Medulla oblongata (tissue), 1 donor: ENCODE measurements around the gene CCNY.

ENCODE experiments used
- DNase-seq: peaks from one replicate; pipeline ENCODE4 v3.0.0-alpha.2; 2015; ENCODE audit errors: extremely low spot score

CCNY gene

DNA sequence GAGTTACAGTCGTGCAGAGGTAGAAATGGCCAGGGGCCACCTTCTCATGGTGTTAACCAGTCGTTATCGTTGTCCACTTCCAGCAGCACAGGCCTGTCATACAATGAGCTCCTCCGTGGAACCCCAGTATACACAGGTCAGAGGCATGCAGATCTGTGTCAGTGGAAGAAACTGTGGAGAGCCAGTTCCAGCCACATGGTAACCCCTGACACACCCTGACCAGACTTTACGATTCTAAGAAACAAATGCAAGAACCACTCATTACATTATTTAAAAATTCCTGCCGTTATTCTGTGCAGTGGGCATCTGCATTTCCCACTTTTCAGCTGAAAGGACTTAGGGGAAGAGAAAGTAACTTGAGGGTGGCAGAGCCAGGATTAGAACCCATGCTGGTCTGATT, 245.3 kb downstream of the CCNY start:
- no peak for DNase-seq

DNA sequence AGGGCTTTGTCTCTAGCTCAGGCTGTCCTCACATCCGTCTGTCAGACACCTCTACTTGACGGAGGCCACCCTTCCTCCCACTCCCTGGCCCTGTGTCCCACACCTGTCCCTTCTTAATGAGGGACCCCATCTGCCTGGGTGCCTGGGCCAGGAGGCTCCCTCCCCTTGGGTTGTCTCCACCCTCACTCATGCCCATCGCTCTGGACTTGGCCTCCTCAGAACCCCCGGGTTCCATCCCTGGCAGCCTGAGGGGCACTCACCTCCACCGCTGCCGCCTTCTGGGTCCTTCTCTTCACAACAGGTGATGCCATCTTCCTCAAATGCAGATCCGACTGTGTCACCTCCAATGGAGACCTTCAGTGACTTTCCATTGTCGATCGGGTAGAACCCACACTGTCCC, 248.6 kb downstream of the CCNY start:
- DNase-seq: no peak

DNA sequence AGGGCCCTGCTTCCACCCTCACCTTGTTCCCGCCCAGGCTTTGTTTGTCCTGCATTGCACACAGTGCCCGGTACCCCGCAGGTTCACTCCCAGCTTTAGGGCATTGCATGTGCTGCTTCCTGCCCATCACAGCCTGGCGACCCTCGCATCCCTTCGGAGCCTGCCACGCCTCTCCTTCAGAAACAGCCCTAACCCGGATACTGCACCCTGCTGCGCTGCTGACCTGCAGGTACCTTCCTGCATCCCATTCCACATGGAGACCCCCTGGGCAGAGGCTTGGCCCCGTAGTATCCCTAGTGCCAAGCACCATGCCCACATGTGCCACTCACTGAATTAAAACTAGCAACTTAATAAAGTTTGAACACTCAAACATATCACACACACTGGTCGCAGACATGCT, 249.0 kb downstream of the CCNY start:
- DNase-seq: no peak

DNA sequence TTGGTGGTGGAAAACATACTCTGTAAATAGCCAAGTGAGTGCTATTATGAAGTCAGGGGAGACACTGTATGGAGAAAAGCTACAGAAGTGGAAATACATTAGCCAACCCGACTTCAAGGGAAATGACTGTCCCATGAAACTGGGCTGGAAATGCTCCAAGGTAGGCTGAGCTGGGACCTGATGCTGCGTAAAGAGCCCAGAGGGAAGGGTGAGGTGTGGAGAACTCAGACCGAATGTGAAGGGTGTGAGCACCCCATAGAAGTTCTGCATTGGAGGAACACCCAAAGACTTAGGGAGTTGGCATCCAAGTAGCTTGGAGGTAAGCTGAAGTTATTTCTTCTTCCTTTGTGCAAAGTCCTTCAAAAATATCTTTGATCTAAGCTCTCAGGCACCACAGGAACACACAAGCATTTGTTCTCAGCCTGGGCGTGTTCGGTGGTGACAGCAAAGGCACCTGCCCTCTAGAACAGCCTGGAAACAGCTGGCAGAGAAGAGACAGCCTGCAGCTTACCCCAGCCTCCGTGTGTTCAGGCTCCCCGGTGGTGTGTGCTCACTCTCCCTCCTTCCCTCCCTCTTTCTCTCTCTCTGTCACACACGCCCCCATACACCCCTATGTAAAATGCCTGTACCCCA, 249.7 kb downstream of the CCNY start:
- no peak for DNase-seq

DNA sequence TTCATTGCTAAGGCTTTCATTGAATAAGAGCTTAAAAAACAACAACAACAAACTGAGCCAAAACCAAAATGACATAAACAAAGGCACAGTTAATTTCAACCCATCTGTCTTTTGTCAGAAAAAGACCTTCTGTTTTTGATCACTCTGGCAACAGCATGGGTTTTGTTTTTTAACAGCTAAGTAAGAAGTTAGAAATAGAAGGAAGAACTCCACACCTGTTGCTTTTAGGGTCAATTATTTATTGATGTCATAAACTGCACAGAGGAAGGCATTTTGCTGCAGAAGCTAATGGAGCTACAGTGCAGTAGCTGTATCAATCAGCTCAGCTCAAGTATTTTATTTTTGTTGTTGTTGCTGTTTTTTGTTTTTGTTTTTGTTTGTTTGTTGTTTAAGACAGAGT, 252.5 kb downstream of the CCNY start:
- no peak for DNase-seq

DNA sequence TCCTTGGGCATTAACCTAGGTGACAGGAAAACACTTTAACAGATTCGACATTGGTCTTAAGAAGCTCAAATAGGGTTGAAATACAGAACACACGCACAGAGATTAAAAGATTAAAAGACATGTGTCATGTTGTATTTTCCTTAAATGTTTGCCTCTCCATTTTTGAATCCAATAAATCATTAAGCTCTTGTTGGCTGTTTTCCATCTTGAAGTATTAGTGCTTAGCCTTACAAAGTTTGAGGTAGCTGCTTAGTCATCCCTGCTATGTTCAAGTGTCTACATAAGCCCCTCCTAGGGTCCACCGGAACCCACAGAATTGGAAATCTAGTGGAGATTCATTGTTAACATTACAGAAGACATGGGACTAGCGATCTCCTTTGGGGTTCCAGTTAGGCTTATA, 256.1 kb downstream of the CCNY start:
- DNase-seq: no peak

DNA sequence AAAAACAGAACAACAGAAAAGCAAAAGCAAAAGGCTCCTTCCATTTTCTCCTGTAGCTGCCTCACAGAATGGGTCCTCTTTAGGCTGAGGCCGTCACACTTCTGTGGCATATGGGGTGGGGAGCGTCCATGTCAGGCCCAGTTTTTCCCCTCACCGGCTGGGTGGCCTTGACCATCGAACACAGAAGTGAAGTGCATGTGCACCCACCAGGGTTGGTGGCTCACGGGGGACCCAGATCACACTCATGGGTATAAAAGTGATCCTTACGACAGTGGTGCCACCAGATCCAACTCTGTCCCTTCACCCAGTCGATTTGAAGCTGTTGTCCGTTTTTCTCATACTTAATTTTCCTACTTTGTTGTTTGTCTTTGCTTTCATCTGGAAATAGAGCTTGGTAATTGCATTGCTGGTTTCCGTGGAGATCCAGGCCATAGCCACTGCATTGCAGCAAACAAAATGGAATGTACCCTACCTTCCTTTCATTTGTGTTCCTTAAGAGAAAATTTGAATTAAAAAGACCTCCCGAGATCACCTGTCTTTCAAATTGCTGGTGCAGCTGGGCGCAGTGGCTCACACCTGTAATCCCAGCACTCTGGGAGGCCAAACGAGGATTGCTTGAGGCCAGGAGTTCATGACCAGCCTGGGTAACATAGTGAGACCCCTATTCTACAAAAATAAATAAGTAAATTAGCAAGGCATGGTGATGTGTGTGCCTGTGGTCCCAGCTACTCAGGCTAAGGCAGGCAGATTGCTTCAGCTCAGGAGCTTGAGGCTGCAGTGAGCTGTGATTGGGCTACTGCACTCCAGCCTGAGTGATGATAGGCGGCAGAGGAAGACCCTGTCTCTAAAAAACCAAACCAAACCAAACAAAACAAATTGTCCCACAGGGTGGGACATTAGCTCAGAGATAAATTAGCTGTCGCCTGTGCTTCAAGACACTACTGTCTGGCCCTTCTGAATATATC, 258.1 kb downstream of the CCNY start:
- no peak for DNase-seq

DNA sequence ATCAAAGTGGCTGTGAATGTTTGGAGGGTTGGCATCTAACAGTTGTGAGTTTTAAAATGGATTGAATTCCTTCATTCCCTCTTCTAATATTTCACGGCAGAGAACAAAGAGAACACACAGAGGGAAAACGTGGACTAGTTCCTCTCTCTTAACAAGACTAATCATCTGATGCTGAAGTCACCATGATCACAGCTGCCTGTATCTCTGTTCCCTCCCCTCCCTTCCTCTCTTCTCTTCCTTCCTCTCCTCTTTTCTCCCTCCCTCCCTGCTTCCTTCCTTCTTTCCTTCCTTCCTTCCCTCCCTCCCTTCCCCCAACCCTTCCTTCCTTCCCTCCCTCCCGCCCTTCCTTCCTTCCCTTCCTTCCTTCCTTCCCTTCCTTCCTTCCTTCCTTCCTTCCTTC, 258.8 kb downstream of the CCNY start:
- peak; percentile 8 for DNase-seq

DNA sequence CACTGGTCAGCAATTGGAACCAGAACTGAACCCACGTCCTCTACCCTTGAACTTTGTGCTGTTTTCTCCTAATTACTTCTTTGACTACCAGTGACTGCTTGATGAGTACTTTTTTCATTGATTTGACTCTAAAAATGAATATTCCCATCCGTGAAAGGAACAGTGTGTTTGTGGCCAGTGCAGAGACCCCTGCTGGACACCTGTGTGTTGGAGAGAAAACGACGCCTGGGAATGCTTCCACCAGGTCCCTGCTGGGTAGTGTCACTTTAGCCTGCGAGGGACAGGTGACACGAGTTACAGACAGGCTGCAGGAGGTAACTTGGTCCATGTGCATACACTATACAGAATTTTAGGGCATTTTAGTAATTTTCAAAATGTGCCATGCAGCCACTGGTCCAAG, 262.1 kb downstream of the CCNY start:
- DNase-seq: no peak

DNA sequence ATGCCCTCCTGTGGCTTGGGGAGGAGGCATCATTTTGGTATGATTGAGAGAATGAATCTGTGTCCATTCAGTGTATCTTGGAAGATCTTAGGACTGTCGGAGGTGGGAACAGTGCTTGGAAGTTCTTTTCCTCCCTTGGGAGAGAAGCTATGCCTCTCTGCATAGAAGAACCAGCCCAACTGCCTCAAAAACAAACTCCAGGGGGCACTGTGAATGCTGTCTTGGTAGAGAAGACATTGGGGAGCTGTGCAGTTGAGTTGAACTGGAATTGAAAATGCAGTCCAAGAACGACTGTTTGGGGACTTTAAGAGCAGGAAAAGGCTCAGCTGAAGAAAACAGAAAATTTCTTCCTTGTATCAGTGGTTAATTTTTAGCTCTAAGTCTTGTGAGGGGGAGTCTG, 263.9 kb downstream of the CCNY start:
- DNase-seq: no peak

DNA sequence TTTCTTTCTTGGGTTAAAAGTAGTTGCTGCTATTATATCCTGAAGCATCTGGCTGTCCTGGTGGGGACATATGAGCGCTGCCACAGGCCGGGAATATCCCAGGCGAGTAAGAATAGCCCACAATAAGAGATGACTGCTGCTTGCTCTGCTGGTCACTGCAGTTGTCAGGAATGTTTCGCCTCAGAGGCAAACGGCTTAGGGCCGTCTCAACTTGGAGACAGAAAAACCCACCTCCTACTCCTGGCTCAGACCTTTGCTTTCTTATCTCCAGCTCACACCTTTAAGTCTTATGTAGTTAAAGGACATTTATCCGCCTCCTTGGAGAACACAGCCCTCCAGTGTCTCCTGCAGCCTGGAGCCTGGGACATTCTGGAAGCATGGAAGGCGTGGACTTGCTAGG, 268.9 kb downstream of the CCNY start, which contains the start of gene GJD4:
Gene GJD4 (plus strand): TSS at position 151 of the 400 bp plus-strand sequence. CDS start 227 bp downstream, at position 378.
- DNase-seq: no peak

DNA sequence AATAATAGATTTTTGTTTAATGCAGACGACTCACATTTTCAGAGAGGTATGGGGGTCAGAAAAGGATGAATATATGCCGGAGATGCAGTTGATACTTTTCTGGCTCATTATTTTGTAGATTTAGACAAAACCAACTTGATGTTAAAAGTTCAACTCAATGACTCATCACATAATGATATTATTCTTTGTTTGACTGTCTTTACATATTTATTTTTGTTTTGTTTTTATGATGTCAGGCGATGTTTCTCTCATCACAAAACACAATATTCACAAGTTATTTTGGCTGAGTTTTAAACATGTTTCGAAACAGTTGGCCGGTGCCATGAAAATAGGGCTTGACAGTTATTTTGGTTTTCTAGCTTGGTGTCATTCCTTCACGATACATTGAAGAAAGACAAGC, 270.1 kb downstream of the CCNY start:
- no peak for DNase-seq

DNA sequence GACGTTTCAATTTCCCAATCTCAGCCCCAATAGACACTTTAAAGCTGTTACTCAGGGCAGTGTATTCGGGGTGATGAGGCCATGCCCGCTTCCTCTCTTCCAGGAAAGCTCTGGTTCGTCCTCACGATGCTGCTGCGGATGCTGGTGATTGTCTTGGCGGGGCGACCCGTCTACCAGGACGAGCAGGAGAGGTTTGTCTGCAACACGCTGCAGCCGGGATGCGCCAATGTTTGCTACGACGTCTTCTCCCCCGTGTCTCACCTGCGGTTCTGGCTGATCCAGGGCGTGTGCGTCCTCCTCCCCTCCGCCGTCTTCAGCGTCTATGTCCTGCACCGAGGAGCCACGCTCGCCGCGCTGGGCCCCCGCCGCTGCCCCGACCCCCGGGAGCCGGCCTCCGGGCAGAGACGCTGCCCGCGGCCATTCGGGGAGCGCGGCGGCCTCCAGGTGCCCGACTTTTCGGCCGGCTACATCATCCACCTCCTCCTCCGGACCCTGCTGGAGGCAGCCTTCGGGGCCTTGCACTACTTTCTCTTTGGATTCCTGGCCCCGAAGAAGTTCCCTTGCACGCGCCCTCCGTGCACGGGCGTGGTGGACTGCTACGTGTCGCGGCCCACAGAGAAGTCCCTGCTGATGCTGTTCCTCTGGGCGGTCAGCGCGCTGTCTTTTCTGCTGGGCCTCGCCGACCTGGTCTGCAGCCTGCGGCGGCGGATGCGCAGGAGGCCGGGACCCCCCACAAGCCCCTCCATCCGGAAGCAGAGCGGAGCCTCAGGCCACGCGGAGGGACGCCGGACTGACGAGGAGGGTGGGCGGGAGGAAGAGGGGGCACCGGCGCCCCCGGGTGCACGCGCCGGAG, 271.4 kb downstream of the CCNY start:
- DNase-seq: no peak

DNA sequence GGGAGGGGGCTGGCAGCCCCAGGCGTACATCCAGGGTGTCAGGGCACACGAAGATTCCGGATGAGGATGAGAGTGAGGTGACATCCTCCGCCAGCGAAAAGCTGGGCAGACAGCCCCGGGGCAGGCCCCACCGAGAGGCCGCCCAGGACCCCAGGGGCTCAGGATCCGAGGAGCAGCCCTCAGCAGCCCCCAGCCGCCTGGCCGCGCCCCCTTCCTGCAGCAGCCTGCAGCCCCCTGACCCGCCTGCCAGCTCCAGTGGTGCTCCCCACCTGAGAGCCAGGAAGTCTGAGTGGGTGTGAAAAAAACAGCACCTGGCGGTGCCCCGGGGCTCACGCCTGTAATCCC, 272.0 kb downstream of the CCNY start:
- DNase-seq: no peak

DNA sequence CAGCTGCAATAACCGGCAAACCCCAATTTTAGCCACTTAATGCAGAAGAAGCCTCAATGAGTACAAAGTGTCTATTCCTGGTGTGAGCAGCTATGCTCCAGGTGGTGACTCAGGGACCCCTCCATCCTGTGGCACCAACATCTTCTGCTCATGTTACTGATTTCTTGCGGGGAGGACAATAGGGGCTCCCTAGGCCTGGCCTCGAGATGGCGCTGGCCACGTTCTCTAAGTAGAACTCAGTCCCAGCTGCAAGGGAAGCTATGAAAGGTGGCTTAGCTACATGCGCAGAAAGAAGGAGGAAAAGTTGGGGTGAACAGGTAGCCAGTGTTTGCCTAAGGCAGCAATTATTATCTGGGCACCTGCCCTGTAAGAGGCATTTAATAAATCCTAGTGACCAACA, 275.4 kb downstream of the CCNY start:
- DNase-seq: no peak

DNA sequence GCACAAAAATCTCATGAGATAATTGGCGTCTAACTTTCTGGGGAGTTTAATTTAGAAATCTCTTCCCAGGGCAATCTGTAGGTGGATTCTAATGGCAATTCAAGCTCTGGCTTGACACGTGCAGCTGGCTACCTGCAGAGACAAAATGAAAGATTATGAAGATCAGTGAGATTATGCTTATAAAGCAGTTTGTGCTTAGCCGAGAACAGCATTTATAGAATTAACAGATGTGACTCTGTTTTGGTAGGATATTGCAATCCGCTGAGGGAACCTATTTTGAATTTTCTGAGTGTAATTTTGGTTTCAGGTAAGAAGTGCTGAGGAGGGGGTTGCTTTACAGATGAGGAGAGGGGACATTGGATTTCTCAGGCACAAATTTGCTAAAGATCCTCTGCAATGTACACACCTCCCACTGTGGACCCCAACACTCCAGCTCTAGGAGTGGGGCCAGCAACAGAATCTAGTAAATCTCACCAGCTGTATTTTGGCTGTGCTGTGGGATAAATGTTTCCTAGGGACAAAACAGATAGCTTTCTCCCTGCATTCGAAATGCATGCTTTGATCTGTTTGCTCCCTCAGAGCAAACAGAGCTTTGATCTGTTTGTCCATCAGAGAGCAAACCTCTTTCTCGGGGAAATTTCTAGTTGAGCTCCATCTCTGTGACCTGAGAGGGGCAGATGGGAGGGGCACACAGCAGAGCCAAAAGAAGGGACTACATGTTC, 276.2 kb downstream of the CCNY start:
- no peak for DNase-seq

DNA sequence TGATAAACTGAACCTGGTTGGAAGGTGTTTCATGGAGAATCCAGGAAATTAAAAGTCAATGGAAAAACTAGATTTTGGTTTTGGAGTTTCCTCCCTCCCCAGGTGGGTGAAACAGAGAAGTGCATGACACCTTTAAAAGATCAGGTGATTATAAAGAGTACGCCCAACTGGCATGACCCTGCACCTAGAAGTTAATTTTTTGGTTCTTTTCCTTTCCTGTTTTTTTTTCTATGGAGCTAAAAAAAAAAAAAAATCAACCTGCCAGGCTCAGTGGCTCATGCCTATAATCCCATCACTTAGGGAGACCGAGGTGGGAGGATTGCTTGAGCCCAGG, 276.8 kb downstream of the CCNY start:
- no peak for DNase-seq

DNA sequence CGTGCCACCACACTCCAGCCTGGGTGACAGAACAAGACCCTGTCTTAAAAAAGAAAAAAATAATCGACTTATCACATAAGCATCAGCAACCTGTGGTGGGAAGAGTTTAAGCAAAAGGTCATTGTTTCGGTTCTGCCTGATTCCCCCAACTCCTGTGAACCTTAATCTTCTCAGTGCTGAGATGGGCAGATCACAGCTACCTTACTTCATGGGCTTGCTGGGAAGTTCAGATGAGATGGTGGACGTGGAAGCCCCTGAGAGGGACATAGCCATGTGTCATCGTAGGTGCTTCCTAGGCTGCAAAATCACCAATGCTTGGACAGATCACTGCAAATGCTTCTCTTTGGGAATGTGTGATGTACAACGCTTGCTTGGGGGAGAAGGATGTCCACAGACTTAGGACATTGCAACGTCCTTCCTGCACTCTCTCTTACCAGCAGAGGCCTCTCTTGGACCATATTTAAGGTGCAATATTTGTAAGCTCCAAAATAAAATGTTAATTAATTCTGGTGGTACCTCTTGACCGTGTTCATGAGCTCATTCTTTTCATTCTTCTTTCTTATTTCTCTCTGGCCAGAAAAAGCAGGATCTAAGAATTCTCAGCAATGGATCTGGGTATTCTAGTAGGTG, 277.4 kb downstream of the CCNY start:
- no peak for DNase-seq

DNA sequence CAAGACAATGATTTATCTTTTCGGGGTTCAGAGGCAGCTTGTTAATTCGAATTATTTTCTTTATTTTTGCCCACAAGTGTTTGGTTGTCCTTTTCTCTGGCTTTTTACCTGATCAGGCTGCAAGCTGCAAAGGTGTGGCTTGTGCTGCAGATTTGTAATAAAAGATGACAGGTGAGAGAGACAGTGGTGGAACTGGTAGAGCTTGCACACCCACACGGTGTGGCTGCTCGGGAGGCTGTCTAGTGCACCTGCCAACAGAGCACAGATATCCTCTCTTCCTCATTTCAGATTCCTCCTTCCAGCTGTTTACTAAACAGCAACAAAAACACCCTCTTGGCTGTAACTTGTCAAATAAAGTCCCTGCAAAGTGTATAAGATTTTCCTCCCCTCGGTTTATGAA, 278.0 kb downstream of the CCNY start:
- no peak for DNase-seq
